ENCODE results near the gene DKK3. TPM values are rescaled to one million over a fixed set of nuclear protein-coding genes. Genes with fewer than 3 reads are reported as not detected.
A peak's percentile ranks its signal among the peaks of the same experiment; 100 is the strongest.

Gene DKK3
- polyA plus RNA-seq, 1 experiment: 1,276 TPM

- no peak for TF ChIP-seq CTCF (IDR thresholded peaks at IDR 0.05; ENCODE audit: insufficient read depth, low read depth, low read length)
- no peak for DNase-seq (ENCODE audit: low read depth)
- no peaks in the 10 kb centered on the region for H3K27me3 ChIP-seq (ENCODE audit: control insufficient read depth, insufficient read depth, low read length)
- H3K36me3 ChIP-seq (ENCODE audit: control insufficient read depth, insufficient read depth, low read length): no peaks in the 10 kb centered on the region
- ChIA-PET CTCF (interaction anchor here (0.6 to 2.0 kb wide), 5 partner anchors 10 to 236 kb away, joined by 3 to 6 read pairs (median 4); no protein-coding TSS in a partner anchor), POLR2A (interaction anchor here (0.5 kb wide), 1 partner anchor 168 kb away, joined by 3 read pairs; the partner anchor contains the start of gene USP47)
- H3K4me3 ChIP-seq (ENCODE audit: low read depth, low read length): peak overlapping the region; percentile 78
Measured at GRCh38 chr11:12008790-12009616, 577 bp upstream of the DKK3 start.

- POLR2A ChIA-PET: no interaction called here
- CTCF ChIA-PET: interaction anchor here (0.8 to 1.7 kb wide), 3 partner anchors 10 to 208 kb away, joined by 3 to 5 read pairs (median 3); no protein-coding TSS in a partner anchor
- Histone ChIP-seq H3K27me3 (ENCODE audit: control insufficient read depth, insufficient read depth, low read length) (no peaks in the 10 kb centered on the region), H3K4me3 (ENCODE audit: low read depth, low read length) (no peak overlapping the region), H3K36me3 (ENCODE audit: control insufficient read depth, insufficient read depth, low read length) (0 out of 2 replicates have a peak, but pooled peaks cover 2% of the 10 kb centered on the region)
- no peak for DNase-seq (ENCODE audit: low read depth)
- TF ChIP-seq CTCF (IDR thresholded peaks at IDR 0.05; ENCODE audit: insufficient read depth, low read depth, low read length): no peak
Measured at GRCh38 chr11:12007230-12007593, 1.2 kb downstream of the DKK3 start.

GRCh38 chr11:12006552-12007229 is 1.7 kb downstream of the DKK3 start:
- Histone ChIP-seq H3K36me3 (ENCODE audit: control insufficient read depth, insufficient read depth, low read length) (0 out of 2 replicates have a peak, but pooled peaks cover 2% of the 10 kb centered on the region), H3K27me3 (ENCODE audit: control insufficient read depth, insufficient read depth, low read length) (no peaks in the 10 kb centered on the region), H3K4me3 (ENCODE audit: low read depth, low read length) (no peak overlapping the region)
- ChIA-PET POLR2A (no interaction called here), CTCF (interaction anchor here (0.6 to 1.7 kb wide), 4 partner anchors 10 to 208 kb away, joined by 3 to 6 read pairs (median 4); no protein-coding TSS in a partner anchor)
- no peak for DNase-seq (ENCODE audit: low read depth)
- no peak for TF ChIP-seq CTCF (IDR thresholded peaks at IDR 0.05; ENCODE audit: insufficient read depth, low read depth, low read length)

- CTCF ChIA-PET: interaction anchor here (0.9 to 1.7 kb wide), 5 partner anchors 10 to 73 kb away, joined by 3 to 6 read pairs (median 4); no protein-coding TSS in a partner anchor
- POLR2A ChIA-PET: no interaction called here
- DNase-seq (ENCODE audit: low read depth): peak; percentile 55
- Histone ChIP-seq H3K36me3 (ENCODE audit: control insufficient read depth, insufficient read depth, low read length) (0 out of 2 replicates have a peak, but pooled peaks cover 4% of the 10 kb centered on the region), H3K27me3 (ENCODE audit: control insufficient read depth, insufficient read depth, low read length) (no peaks in the 10 kb centered on the region), H3K4me3 (ENCODE audit: low read depth, low read length) (no peak overlapping the region)
- no peak for TF ChIP-seq CTCF (IDR thresholded peaks at IDR 0.05; ENCODE audit: insufficient read depth, low read depth, low read length)
Measured at GRCh38 chr11:12005476-12005875, 3.0 kb downstream of the DKK3 start.

DNA sequence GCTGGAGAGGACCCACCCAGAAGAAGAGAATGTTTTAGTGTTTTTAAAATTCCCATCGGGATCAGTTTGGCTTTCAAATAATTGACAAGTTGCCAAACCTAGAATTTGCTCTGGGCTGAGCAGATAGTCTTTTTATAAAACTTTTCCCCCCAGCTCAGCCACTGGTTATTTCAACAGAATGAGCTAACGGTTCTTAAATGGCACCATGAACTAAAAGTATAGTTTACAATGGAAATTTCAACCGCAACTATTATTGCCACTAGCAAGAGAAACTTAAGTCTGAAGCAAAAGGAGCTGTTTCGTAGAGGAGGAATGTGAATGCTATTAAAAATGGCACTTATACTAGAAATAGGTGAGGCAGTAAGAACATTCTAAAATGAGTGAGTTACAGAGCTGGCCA is 3.4 kb downstream of the DKK3 start:
- ChIA-PET CTCF (interaction anchor here (0.9 to 1.7 kb wide), 5 partner anchors 9 to 72 kb away, joined by 3 to 6 read pairs (median 4); no protein-coding TSS in a partner anchor), POLR2A (no interaction called here)
- 0 out of 2 replicates have a peak, but pooled peaks cover 4% of the 10 kb centered on the region for H3K36me3 ChIP-seq (ENCODE audit: control insufficient read depth, insufficient read depth, low read length)
- TF ChIP-seq CTCF (IDR thresholded peaks at IDR 0.05; ENCODE audit: insufficient read depth, low read depth, low read length): no peak
- no peaks in the 10 kb centered on the region for H3K27me3 ChIP-seq (ENCODE audit: control insufficient read depth, insufficient read depth, low read length)
- DNase-seq (ENCODE audit: low read depth): no peak
- H3K4me3 ChIP-seq (ENCODE audit: low read depth, low read length): no peak overlapping the region

Measured in BJ (cell line).